ENCODE data around the gene C2CD3. TPM values are rescaled to one million over a fixed set of nuclear protein-coding genes. Genes with fewer than 3 reads are reported as not detected.

C2CD3 gene
- total and polyA plus RNA-seq, 2 of the 4 experiments (the other 2 are of a cell fraction) = 11.1 to 19.2 TPM

GRCh38 chr11:74205181-74205580 lies 34.4 kb upstream of the C2CD3 start:
- no peak overlapping the region for H3K14ac ChIP-seq (replicated peaks; ENCODE audit: low read depth, low read length)
- H3K23ac ChIP-seq (ENCODE audit: low read depth, low read length) = no peak overlapping the region
- H2AK5ac ChIP-seq (ENCODE audit: low read depth, low read length) = no peak overlapping the region
- H3K56ac ChIP-seq (ENCODE audit: extremely low read depth, insufficient read depth, low read length) = no peak overlapping the region
- ATAC-seq (ENCODE audit: low read depth) (no peak), DNase-seq (no peak)
- no peak overlapping the region for H3K4ac ChIP-seq (ENCODE audit: low read depth, low read length)
- dilution Hi-C loops (cut with HindIII; ENCODE audit: low sequenced_read_pairs, unreplicated experiment) (no loop called here), in situ Hi-C loops (cut with MboI; ENCODE audit: low sequenced_read_pairs) (no loop called here), intact Hi-C loops (cut with micrococcal nuclease) (no loop called here)
- CTCF ChIA-PET = no interaction called here
- no peak overlapping the region for H2BK15ac ChIP-seq (ENCODE audit: low read depth, low read length)
- H3K9me3 ChIP-seq (ENCODE audit: control insufficient read depth, insufficient read depth, low read length) = no peaks in the 10 kb centered on the region
- H3K27ac ChIP-seq (ENCODE audit: insufficient read depth, low read length) = no peak overlapping the region
- TF ChIP-seq USF2 (IDR thresholded peaks at IDR 0.05; ENCODE audit: low read depth, low read length) (no peak), FOS (IDR thresholded peaks at IDR 0.05; ENCODE audit: low read depth, low read length) (no peak)
- no peak overlapping the region for H2BK120ac ChIP-seq (ENCODE audit: low read depth, low read length)
- H3K4me2 ChIP-seq (ENCODE audit: low read depth, low read length) = no peak overlapping the region
- no peaks in the 10 kb centered on the region; the same call in 1 of the 2 replicates for H3K9me1 ChIP-seq (ENCODE audit: insufficient read depth, low read length)
- no peak overlapping the region for H2AK9ac ChIP-seq (replicated peaks; ENCODE audit: low read depth, low read length, poor library complexity)
- H3K79me1 ChIP-seq (ENCODE audit: low read depth in 1 of 2, low read length in 2 of 2) = peaks cover 8 to 19% of the 10 kb centered on the region in 2 experiments; a peak in 3 of 4 replicates
- no peak overlapping the region for H4K91ac ChIP-seq (ENCODE audit: insufficient read depth, low read depth, low read length)
- no peak overlapping the region for H2BK5ac ChIP-seq (ENCODE audit: low read depth, low read length, poor library complexity, severe bottlenecking)
- no peak overlapping the region for H4K8ac ChIP-seq (ENCODE audit: low read depth in 2 of 2, low read length in 2 of 2)
- BruUV-seq (replicated peaks) = no TSS peak
- H2BK20ac ChIP-seq (ENCODE audit: low read depth, low read length) = no peak overlapping the region
- whole genome bisulfite sequencing, 2 experiments (ENCODE audit: extremely low coverage in 2 of 2, insufficient read length in 1 of 2) = no CpG with 5 or more reads among the region's 1 CpG
- no peak overlapping the region for H4K5ac ChIP-seq (ENCODE audit: low read depth, low read length)
- H2AFZ ChIP-seq (replicated peaks; ENCODE audit: low read length, poor library complexity) = no peak overlapping the region
- POLR2A ChIA-PET (ENCODE audit: unreplicated experiment) = no interaction called here
- no peak overlapping the region for H3K4me3 ChIP-seq (ENCODE audit: insufficient read depth, low read depth, low read length)
- H3K4me1 ChIP-seq (ENCODE audit: control insufficient read depth, insufficient read depth, low read length) = no peaks in the 10 kb centered on the region
- H3K36me3 ChIP-seq (ENCODE audit: control insufficient read depth, insufficient read depth, low read length) = peaks cover 11% of the 10 kb centered on the region
- H3K9ac ChIP-seq (ENCODE audit: low read depth, low read length) = no peak overlapping the region
- H3K27me3 ChIP-seq (ENCODE audit: control insufficient read depth, insufficient read depth, low read length) = no peaks in the 10 kb centered on the region
- H3K18ac ChIP-seq (ENCODE audit: low read depth, low read length) = no peak overlapping the region
- no peaks in the 10 kb centered on the region for H4K20me1 ChIP-seq (ENCODE audit: insufficient read depth, low read length)
